A549 (cell line): ENCODE results near the gene VAMP7.

Source experiments
- ESRRA ChIP-seq: fragments of 150-350 bp; IDR thresholded peaks from 2 replicates; pipeline ENCODE4 v1.6.1; 2014; ENCODE audit warnings: mild to moderate bottlenecking, low read length, borderline replicate concordance
- JUN ChIP-seq, 2 experiments: fragments of >200 bp; sonication (Bioruptor Twin); formaldehyde crosslinking; IDR thresholded peaks; 2 replicates in 1 of 2; 3 replicates in 1 of 2; pipeline ENCODE4 v1.6.1; 2016 to 2017
- POLR2A ChIP-seq: IDR thresholded peaks from 2 replicates; pipeline ENCODE4 v1.6.1; 2012; ENCODE audit warnings: mild to moderate bottlenecking, low read length
- RARB ChIP-seq: fragments of 250-450 bp; sonication (Bioruptor Pico); IDR thresholded peaks from 2 replicates; pipeline ENCODE4 v1.8.0; 2021; ENCODE audit warnings: mild to moderate bottlenecking, moderate library complexity
- RFX5 ChIP-seq: fragments of 450-650 bp; IDR thresholded peaks from 2 replicates; pipeline ENCODE4 v1.7.1; 2014; ENCODE audit warnings: antibody characterized with exemption, mild to moderate bottlenecking, moderate library complexity
- SREBF2 ChIP-seq: fragments of 450-650 bp; IDR thresholded peaks from 2 replicates; pipeline ENCODE4 v1.6.1; 2014; ENCODE audit warnings: mild to moderate bottlenecking, moderate library complexity
- ZFP36 ChIP-seq: fragments of 450-650 bp; IDR thresholded peaks from 2 replicates; pipeline ENCODE4 v1.6.1; 2014; ENCODE audit warnings: borderline replicate concordance; ENCODE audit not compliant: partially characterized antibody
- TF ChIP-seq, protein P1 (sequence below): fragments of >200 bp; sonication (Bioruptor Twin); formaldehyde crosslinking; IDR thresholded peaks from 3 replicates; pipeline ENCODE4 v1.5.1; 2016
- TF ChIP-seq, protein P2 (sequence below): fragments of 200-600 bp; sonication (generic); IDR thresholded peaks from 2 replicates; pipeline ENCODE4 v1.6.1; 2016; ENCODE audit warnings: antibody characterized with exemption, mild to moderate bottlenecking, moderate library complexity

DNA sequence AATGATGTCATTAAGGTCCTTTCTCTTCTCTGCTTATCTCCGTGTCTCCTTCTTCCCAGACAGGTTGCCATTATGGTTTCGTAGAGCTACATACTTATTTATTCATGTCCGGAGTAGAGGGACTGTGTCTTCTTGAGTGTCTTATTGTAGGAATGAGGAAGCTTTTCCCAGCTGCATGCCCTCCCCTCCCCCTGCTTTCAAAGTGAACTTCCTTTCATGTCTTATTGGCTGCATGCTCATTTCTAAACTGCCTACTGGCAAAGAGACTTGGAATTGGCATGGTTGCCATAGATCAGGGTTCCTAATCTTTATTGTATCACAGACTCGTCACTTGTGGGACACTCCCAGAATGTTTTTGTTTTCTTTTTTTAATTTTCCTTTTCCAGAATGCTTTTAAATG lies 15.4 kb downstream of the VAMP7 start:
- no peak for TF ChIP-seq POLR2A
- TF ChIP-seq, protein P1, sequence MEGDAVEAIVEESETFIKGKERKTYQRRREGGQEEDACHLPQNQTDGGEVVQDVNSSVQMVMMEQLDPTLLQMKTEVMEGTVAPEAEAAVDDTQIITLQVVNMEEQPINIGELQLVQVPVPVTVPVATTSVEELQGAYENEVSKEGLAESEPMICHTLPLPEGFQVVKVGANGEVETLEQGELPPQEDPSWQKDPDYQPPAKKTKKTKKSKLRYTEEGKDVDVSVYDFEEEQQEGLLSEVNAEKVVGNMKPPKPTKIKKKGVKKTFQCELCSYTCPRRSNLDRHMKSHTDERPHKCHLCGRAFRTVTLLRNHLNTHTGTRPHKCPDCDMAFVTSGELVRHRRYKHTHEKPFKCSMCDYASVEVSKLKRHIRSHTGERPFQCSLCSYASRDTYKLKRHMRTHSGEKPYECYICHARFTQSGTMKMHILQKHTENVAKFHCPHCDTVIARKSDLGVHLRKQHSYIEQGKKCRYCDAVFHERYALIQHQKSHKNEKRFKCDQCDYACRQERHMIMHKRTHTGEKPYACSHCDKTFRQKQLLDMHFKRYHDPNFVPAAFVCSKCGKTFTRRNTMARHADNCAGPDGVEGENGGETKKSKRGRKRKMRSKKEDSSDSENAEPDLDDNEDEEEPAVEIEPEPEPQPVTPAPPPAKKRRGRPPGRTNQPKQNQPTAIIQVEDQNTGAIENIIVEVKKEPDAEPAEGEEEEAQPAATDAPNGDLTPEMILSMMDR: no peak
- no peak for TF ChIP-seq RFX5
- no peak for TF ChIP-seq ESRRA
- TF ChIP-seq JUN (IDR thresholded peaks at IDR 0.05): no peak
- TF ChIP-seq RARB (CRISPR knock-in tag): no peak
- no peak for TF ChIP-seq ZFP36
- TF ChIP-seq SREBF2: no peak
- TF ChIP-seq, protein P2, sequence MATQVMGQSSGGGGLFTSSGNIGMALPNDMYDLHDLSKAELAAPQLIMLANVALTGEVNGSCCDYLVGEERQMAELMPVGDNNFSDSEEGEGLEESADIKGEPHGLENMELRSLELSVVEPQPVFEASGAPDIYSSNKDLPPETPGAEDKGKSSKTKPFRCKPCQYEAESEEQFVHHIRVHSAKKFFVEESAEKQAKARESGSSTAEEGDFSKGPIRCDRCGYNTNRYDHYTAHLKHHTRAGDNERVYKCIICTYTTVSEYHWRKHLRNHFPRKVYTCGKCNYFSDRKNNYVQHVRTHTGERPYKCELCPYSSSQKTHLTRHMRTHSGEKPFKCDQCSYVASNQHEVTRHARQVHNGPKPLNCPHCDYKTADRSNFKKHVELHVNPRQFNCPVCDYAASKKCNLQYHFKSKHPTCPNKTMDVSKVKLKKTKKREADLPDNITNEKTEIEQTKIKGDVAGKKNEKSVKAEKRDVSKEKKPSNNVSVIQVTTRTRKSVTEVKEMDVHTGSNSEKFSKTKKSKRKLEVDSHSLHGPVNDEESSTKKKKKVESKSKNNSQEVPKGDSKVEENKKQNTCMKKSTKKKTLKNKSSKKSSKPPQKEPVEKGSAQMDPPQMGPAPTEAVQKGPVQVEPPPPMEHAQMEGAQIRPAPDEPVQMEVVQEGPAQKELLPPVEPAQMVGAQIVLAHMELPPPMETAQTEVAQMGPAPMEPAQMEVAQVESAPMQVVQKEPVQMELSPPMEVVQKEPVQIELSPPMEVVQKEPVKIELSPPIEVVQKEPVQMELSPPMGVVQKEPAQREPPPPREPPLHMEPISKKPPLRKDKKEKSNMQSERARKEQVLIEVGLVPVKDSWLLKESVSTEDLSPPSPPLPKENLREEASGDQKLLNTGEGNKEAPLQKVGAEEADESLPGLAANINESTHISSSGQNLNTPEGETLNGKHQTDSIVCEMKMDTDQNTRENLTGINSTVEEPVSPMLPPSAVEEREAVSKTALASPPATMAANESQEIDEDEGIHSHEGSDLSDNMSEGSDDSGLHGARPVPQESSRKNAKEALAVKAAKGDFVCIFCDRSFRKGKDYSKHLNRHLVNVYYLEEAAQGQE: no peak
